OCI-LY7 (cell line): ENCODE data around the gene PSENEN.

Source experiments
- CTCF ChIP-seq: fragments of 200-600 bp; sonication (generic); conservative IDR thresholded peaks from 2 replicates; pipeline ENCODE4 v1.5.1; 2014; ENCODE audit warnings: mild to moderate bottlenecking, antibody characterized with exemption, low read length, moderate library complexity, mixed read lengths
- EZH2phosphoT487 ChIP-seq: fragments of 200-600 bp; sonication (generic); IDR thresholded peaks from 2 replicates; pipeline ENCODE4 v1.6.1; 2018; ENCODE audit warnings: low read depth, borderline replicate concordance, mild to moderate bottlenecking, mixed run types, antibody characterized with exemption, low read length, moderate library complexity, mixed read lengths

- TF ChIP-seq CTCF = no peak
- TF ChIP-seq EZH2phosphoT487 = no peak
These were observed 37.1 kb upstream of the PSENEN start for GRCh38 chr19:35708391-35708790.
